ENCODE data around the gene SLC7A11. TPM values are rescaled to one million over a fixed set of nuclear protein-coding genes. Genes with fewer than 3 reads are reported as not detected.

Gene SLC7A11
- total and polyA plus RNA-seq, 2 experiments from 2014 or later = 10.0 to 33.9 TPM

GRCh38 chr4:138115053-138115452 is 127.1 kb downstream of the SLC7A11 start:
- H3K79me2 ChIP-seq (replicated peaks; ENCODE audit: insufficient read depth) = no peaks in the 10 kb centered on the region
- TF ChIP-seq CTCF (conservative IDR thresholded peaks at IDR 0.05; ENCODE audit: low read depth in 2 of 2) (no peak), CREB1 (CRISPR knock-in tag; IDR thresholded peaks at IDR 0.05; ENCODE audit: low read depth) (no peak), ETS1 (IDR thresholded peaks at IDR 0.05) (no peak), EZH2phosphoT487 (IDR thresholded peaks at IDR 0.05; ENCODE audit: unreplicated experiment) (no peak), REST (IDR thresholded peaks at IDR 0.05; ENCODE audit: unreplicated experiment) (no peak), EZH2 (IDR thresholded peaks at IDR 0.05; ENCODE audit: low read depth, unreplicated experiment) (no peak), ZNF331 (CRISPR knock-in tag; IDR thresholded peaks at IDR 0.05; ENCODE audit: low read depth) (no peak), POLR2AphosphoS5 (IDR thresholded peaks at IDR 0.05; ENCODE audit: low read depth) (no peak)
- H4K20me1 ChIP-seq (replicated peaks; ENCODE audit: insufficient read depth) = no peaks in the 10 kb centered on the region
- Mint-ChIP-seq H3K4me3 (no peak overlapping the region), H3K4me1 (peaks cover 43% of the 10 kb centered on the region), H3K36me3 (ENCODE audit: low read depth) (peaks cover 2% of the 10 kb centered on the region; the same call in 2 of the 3 replicates), H3K9me3 (peaks cover 7% of the 10 kb centered on the region; the same call in 2 of the 3 replicates), H3K27me3 (ENCODE audit: insufficient read depth, low read depth, poor library complexity) (no peaks in the 10 kb centered on the region), H3K27ac (no peak overlapping the region; the same call in 1 of the 2 replicates)
- no peak overlapping the region for H3K4me3 ChIP-seq
- H3K4me2 ChIP-seq = no peak overlapping the region
- H2AFZ ChIP-seq = peak overlapping the region; percentile 80; the same call in 1 of the 2 replicates
- H3K4me1 ChIP-seq (ENCODE audit: insufficient read depth) = peaks cover 26% of the 10 kb centered on the region
- H3K9me2 ChIP-seq (ENCODE audit: insufficient read depth) = no peaks in the 10 kb centered on the region
- H3F3A ChIP-seq (replicated peaks; ENCODE audit: low read depth) = no peaks in the 10 kb centered on the region
- no peaks in the 10 kb centered on the region for H3K27me3 ChIP-seq (ENCODE audit: insufficient read depth)
- H3K36me3 ChIP-seq (ENCODE audit: insufficient read depth) = no peaks in the 10 kb centered on the region
- no peak for DNase-seq (ENCODE audit: low spot score)
- H3K27ac ChIP-seq (ENCODE audit: low read depth) = no peak overlapping the region
- no peak for ATAC-seq

- H3K36me3 Mint-ChIP-seq (ENCODE audit: low read depth) = peaks cover 4% of the 10 kb centered on the region; the same call in 2 of the 3 replicates
- H3K4me3 Mint-ChIP-seq = no peak overlapping the region
- no peaks in the 10 kb centered on the region for H3K79me2 ChIP-seq (replicated peaks; ENCODE audit: insufficient read depth)
- H4K20me1 ChIP-seq (replicated peaks; ENCODE audit: insufficient read depth) = no peaks in the 10 kb centered on the region
- H3K27ac ChIP-seq (ENCODE audit: low read depth) = no peak overlapping the region
- no peaks in the 10 kb centered on the region for H3K27me3 ChIP-seq (ENCODE audit: insufficient read depth)
- DNase-seq (ENCODE audit: low spot score) (no peak), ATAC-seq (no peak)
- H3K4me1 ChIP-seq (ENCODE audit: insufficient read depth) = peaks cover 26% of the 10 kb centered on the region
- no peaks in the 10 kb centered on the region for H3K36me3 ChIP-seq (ENCODE audit: insufficient read depth)
- H3K9me3 Mint-ChIP-seq = peaks cover 6% of the 10 kb centered on the region; the same call in 2 of the 3 replicates
- no peaks in the 10 kb centered on the region for H3K9me2 ChIP-seq (ENCODE audit: insufficient read depth)
- no peak overlapping the region for H2AFZ ChIP-seq
- H3K27ac Mint-ChIP-seq = no peak overlapping the region
- TF ChIP-seq STAT1 (IDR thresholded peaks at IDR 0.05; ENCODE audit: unreplicated experiment) = no peak
- TF ChIP-seq POLR2AphosphoS5 (IDR thresholded peaks at IDR 0.05; ENCODE audit: low read depth) = no peak
- peaks cover 43% of the 10 kb centered on the region for H3K4me1 Mint-ChIP-seq
- no peaks in the 10 kb centered on the region for H3K27me3 Mint-ChIP-seq (ENCODE audit: insufficient read depth, low read depth, poor library complexity)
- H3K4me3 ChIP-seq = no peak overlapping the region
- H3F3A ChIP-seq (replicated peaks; ENCODE audit: low read depth) = no peaks in the 10 kb centered on the region
- no peak overlapping the region for H3K4me2 ChIP-seq
Observed at GRCh38 chr4:138114434-138114833, 127.7 kb downstream of the SLC7A11 start.

All from GM23338 (cell line).